ENCODE data around the gene ATOX1.

GRCh38 chr5:151707567-151707966, 50.9 kb downstream of the ATOX1 start:
- TF ChIP-seq CTCF (conservative IDR thresholded peaks at IDR 0.05) (no peak), ZFX (IDR thresholded peaks at IDR 0.05) (no peak)
